WERI-Rb-1 (cell line): ENCODE data around the gene LANCL3.

Source experiments
- DNase-seq: peaks from one replicate; pipeline ENCODE4 v3.0.0-alpha.2; 2020
- H3K27ac ChIP-seq: fragments of 250-450 bp; sonication (Bioruptor Pico); 2 replicates; pipeline ENCODE4 v1.5.1; 2020; ENCODE audit warnings: mild to moderate bottlenecking, moderate library complexity
- H3K27me3 ChIP-seq: fragments of 250-450 bp; sonication (Bioruptor Pico); 2 replicates; pipeline ENCODE4 v1.5.1; 2021; ENCODE audit warnings: mild to moderate bottlenecking, low read depth, moderate library complexity; ENCODE audit not compliant: insufficient read depth, severe bottlenecking
- H3K36me3 ChIP-seq: fragments of 250-450 bp; sonication (Bioruptor Pico); 2 replicates; pipeline ENCODE4 v1.5.1; 2020; ENCODE audit warnings: mild to moderate bottlenecking, moderate library complexity
- H3K4me3 ChIP-seq: 2 replicates; pipeline ENCODE4 v1.5.1; 2011; ENCODE audit warnings: low read depth, mild to moderate bottlenecking, control low read depth, low read length
- H3K9me3 ChIP-seq: fragments of 250-450 bp; sonication (Bioruptor Pico); 2 replicates; pipeline ENCODE4 v1.5.1; 2021; ENCODE audit warnings: mild to moderate bottlenecking, moderate library complexity; ENCODE audit not compliant: severe bottlenecking
- TF ChIP-seq, protein P1 (sequence below): IDR thresholded peaks from 2 replicates; pipeline ENCODE4 v1.5.1; 2011; ENCODE audit warnings: low read depth, mild to moderate bottlenecking, control low read depth, inconsistent platforms, low read length

Gene LANCL3

DNA sequence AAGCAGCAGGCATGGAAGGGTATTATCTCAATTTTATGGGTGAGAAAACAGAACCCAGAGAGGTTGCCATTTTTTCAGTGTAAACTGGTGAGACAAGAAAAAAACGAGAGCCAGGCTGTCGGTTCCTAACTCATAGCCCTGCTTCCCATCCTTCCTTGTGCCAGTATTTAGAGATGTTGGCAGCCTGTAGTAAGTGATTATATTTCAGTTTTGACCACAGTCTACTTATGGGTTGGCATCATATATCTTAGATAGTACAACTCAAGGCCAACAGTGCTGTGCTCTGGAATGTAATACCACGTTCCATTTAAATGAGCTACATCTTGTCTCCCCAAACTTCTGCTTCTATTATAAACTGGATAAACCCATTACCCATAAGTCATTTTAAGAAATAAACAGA is 154.9 kb downstream of the LANCL3 start:
- Histone ChIP-seq H3K36me3 (no peaks in the 10 kb centered on the region), H3K4me3 (no peak overlapping the region), H3K27ac (no peak overlapping the region), H3K9me3 (no peaks in the 10 kb centered on the region), H3K27me3 (no peaks in the 10 kb centered on the region)
- DNase-seq = no peak
- TF ChIP-seq, protein P1, sequence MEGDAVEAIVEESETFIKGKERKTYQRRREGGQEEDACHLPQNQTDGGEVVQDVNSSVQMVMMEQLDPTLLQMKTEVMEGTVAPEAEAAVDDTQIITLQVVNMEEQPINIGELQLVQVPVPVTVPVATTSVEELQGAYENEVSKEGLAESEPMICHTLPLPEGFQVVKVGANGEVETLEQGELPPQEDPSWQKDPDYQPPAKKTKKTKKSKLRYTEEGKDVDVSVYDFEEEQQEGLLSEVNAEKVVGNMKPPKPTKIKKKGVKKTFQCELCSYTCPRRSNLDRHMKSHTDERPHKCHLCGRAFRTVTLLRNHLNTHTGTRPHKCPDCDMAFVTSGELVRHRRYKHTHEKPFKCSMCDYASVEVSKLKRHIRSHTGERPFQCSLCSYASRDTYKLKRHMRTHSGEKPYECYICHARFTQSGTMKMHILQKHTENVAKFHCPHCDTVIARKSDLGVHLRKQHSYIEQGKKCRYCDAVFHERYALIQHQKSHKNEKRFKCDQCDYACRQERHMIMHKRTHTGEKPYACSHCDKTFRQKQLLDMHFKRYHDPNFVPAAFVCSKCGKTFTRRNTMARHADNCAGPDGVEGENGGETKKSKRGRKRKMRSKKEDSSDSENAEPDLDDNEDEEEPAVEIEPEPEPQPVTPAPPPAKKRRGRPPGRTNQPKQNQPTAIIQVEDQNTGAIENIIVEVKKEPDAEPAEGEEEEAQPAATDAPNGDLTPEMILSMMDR = no peak
